Measurements from ENCODE around the gene HID1.

The HID1 gene

GRCh38 chr17:75006653-75007052, 34.1 kb upstream of the HID1 start:
- TF ChIP-seq GATA3 (IDR thresholded peaks at IDR 0.05; ENCODE audit: low read depth, low read length) (no peak), GATA2 (IDR thresholded peaks at IDR 0.05; ENCODE audit: low read depth, low read length) (no peak)

GRCh38 chr17:75005291-75005690, 32.7 kb upstream of the HID1 start:
- TF ChIP-seq GATA2 (IDR thresholded peaks at IDR 0.05; ENCODE audit: low read depth, low read length) (no peak), GATA3 (IDR thresholded peaks at IDR 0.05; ENCODE audit: low read depth, low read length) (no peak)

GRCh38 chr17:75004371-75004770, 31.8 kb upstream of the HID1 start:
- no peak for TF ChIP-seq GATA3 (IDR thresholded peaks at IDR 0.05; ENCODE audit: low read depth, low read length)
- no peak for TF ChIP-seq GATA2 (IDR thresholded peaks at IDR 0.05; ENCODE audit: low read depth, low read length)

- TF ChIP-seq GATA3 (IDR thresholded peaks at IDR 0.05; ENCODE audit: low read depth, low read length) (no peak), GATA2 (IDR thresholded peaks at IDR 0.05; ENCODE audit: low read depth, low read length) (no peak)
Observed at GRCh38 chr17:75003957-75004355, 31.4 kb upstream of the HID1 start.

GRCh38 chr17:75003070-75003956, 30.8 kb upstream of the HID1 start:
- no peak for TF ChIP-seq GATA2 (IDR thresholded peaks at IDR 0.05; ENCODE audit: low read depth, low read length)

- TF ChIP-seq GATA3 (IDR thresholded peaks at IDR 0.05; ENCODE audit: low read depth, low read length) (no peak), GATA2 (IDR thresholded peaks at IDR 0.05; ENCODE audit: low read depth, low read length) (no peak)
Observed at GRCh38 chr17:75001915-75002843, 29.6 kb upstream of the HID1 start.

GRCh38 chr17:74999523-74999922, 27.0 kb upstream of the HID1 start:
- TF ChIP-seq GATA2 (IDR thresholded peaks at IDR 0.05; ENCODE audit: low read depth, low read length), result no peak
- no peak for TF ChIP-seq GATA3 (IDR thresholded peaks at IDR 0.05; ENCODE audit: low read depth, low read length)

- TF ChIP-seq GATA2 (IDR thresholded peaks at IDR 0.05; ENCODE audit: low read depth, low read length) (no peak), GATA3 (IDR thresholded peaks at IDR 0.05; ENCODE audit: low read depth, low read length) (no peak)
Observed at GRCh38 chr17:74998783-74999182, 26.2 kb upstream of the HID1 start.

- TF ChIP-seq GATA3 (IDR thresholded peaks at IDR 0.05; ENCODE audit: low read depth, low read length), result no peak
- TF ChIP-seq GATA2 (IDR thresholded peaks at IDR 0.05; ENCODE audit: low read depth, low read length), result no peak
Observed at GRCh38 chr17:74995847-74996246, 23.3 kb upstream of the HID1 start.

GRCh38 chr17:74994440-74994839, 21.9 kb upstream of the HID1 start:
- TF ChIP-seq GATA3 (IDR thresholded peaks at IDR 0.05; ENCODE audit: low read depth, low read length) (no peak), GATA2 (IDR thresholded peaks at IDR 0.05; ENCODE audit: low read depth, low read length) (no peak)

GRCh38 chr17:74992223-74992622, 19.7 kb upstream of the HID1 start:
- TF ChIP-seq GATA2 (IDR thresholded peaks at IDR 0.05; ENCODE audit: low read depth, low read length) (no peak), GATA3 (IDR thresholded peaks at IDR 0.05; ENCODE audit: low read depth, low read length) (no peak)

- TF ChIP-seq GATA2 (IDR thresholded peaks at IDR 0.05; ENCODE audit: low read depth, low read length) (no peak), GATA3 (IDR thresholded peaks at IDR 0.05; ENCODE audit: low read depth, low read length) (no peak)
Observed at GRCh38 chr17:74990581-74991105, 18.1 kb upstream of the HID1 start.

GRCh38 chr17:74987909-74988711, 15.6 kb upstream of the HID1 start:
- TF ChIP-seq GATA2 (IDR thresholded peaks at IDR 0.05; ENCODE audit: low read depth, low read length) (no peak), GATA3 (IDR thresholded peaks at IDR 0.05; ENCODE audit: low read depth, low read length) (no peak)
